ENCODE measurements around the gene C9orf152. TPM values are rescaled to one million over a fixed set of nuclear protein-coding genes. Genes with fewer than 3 reads are reported as not detected.
A peak's percentile ranks its signal among the peaks of the same experiment; 100 is the strongest.

The C9orf152 gene
- polyA plus RNA-seq, 1 donor (not counting 4 experiments of a cell fraction or from before 2014, with no cell fraction given) = not detected

DNA sequence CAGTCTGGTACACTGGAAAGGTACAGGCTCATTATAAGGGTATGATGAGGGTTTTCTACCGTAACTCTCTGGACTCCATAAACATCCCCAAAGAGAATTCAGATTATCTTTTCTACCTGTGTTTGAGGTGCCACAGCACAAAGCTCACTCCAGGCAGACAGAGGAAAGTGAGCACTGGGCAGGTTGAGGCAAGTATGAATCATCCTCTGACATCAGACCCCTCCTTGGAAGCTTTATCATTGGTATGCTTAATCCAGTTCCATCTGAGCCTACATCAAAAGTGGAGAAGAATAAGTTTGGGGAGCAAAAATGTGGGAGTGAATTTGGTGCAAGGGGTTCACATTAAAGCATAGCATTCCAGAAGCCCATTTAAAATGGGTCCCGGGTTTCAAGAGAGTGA is 21.7 kb downstream of the C9orf152 start:
- Histone ChIP-seq H3K4me3 (ENCODE audit: control insufficient read depth in 2 of 3, extremely low read depth in 1 of 3, insufficient read depth in 2 of 3, low read depth in 1 of 3, low read length in 3 of 3) (peak overlapping the region in 2 of 3 experiments; percentile 4 to 28), H3K4me2 (ENCODE audit: control insufficient read depth, extremely low read depth, insufficient read depth, low read depth, low read length) (peak overlapping the region; percentile 39), H3K79me2 (ENCODE audit: control insufficient read depth, insufficient read depth, low read length) (no peaks in the 10 kb centered on the region), H3K4me1 (ENCODE audit: control insufficient read depth, extremely low read depth, insufficient read depth, low read length) (peaks cover 13% of the 10 kb centered on the region), H3K9me1 (ENCODE audit: control insufficient read depth, extremely low read depth, insufficient read depth, low read length) (peaks cover 2% of the 10 kb centered on the region), H3K27ac (ENCODE audit: control insufficient read depth, insufficient read depth, low read length) (no peak overlapping the region), H2AFZ (ENCODE audit: control insufficient read depth, low read length) (no peak overlapping the region), H3K9me3 (ENCODE audit: control insufficient read depth, low read depth, low read length) (no peaks in the 10 kb centered on the region), H4K20me1 (ENCODE audit: control insufficient read depth, extremely low read depth, insufficient read depth, low read length) (no peaks in the 10 kb centered on the region), H3K9ac (ENCODE audit: control insufficient read depth, extremely low read depth, insufficient read depth, low read length) (no peak overlapping the region), H3K36me3 (ENCODE audit: control insufficient read depth in 2 of 2, extremely low read depth in 1 of 2, insufficient read depth in 2 of 2, low read length in 2 of 2) (no peaks in the 10 kb centered on the region), H3K27me3 (ENCODE audit: control insufficient read depth, extremely low read depth, insufficient read depth, low read length) (no peaks in the 10 kb centered on the region)
- FAIRE-seq = peak; percentile 90
- no peak for DNase-seq (ENCODE audit: low read depth, low spot score)
- no peak for TF ChIP-seq EZH2 (IDR thresholded peaks at IDR 0.05; ENCODE audit: low read length)
- TF ChIP-seq CTCF (optimal IDR thresholded peaks at IDR 0.05 in 1 of 3, IDR thresholded peaks at IDR 0.05 in 1 of 3, conservative IDR thresholded peaks at IDR 0.05 in 1 of 3; ENCODE audit: extremely low read depth in 1 of 3, insufficient read depth in 2 of 3, low read length in 3 of 3) = no peak
- dilution Hi-C loops (cut with MboI; ENCODE audit: extremely low pct_ligation_motif_present, low sequenced_read_pairs) = no loop called here

DNA sequence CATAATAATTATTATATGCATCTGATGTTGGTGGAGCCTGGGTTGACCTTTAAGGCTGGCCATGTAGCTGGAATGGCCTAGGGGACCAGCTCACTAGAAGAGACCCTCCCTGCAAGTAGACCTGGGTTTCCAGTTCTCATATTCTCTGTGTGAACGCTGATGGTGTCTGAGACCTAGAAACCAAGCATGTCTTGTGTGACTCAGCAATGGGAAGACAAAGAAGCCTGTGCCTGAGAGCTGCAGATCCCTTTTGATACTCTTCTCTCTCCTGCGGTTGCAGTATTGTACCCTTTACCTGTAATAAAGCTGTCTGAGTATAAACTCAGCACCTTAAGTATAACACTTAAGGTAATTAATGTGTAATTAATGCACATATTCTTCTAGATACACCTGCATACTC is 22.2 kb downstream of the C9orf152 start:
- no peak overlapping the region for H2AFZ ChIP-seq (ENCODE audit: control insufficient read depth, low read length)
- no peaks in the 10 kb centered on the region for H3K9me3 ChIP-seq (ENCODE audit: control insufficient read depth, low read depth, low read length)
- H3K9ac ChIP-seq (ENCODE audit: control insufficient read depth, extremely low read depth, insufficient read depth, low read length) = no peak overlapping the region
- dilution Hi-C loops (cut with MboI; ENCODE audit: extremely low pct_ligation_motif_present, low sequenced_read_pairs) = no loop called here
- no peak for DNase-seq (ENCODE audit: low read depth, low spot score)
- peak overlapping the region; percentile 39 for H3K4me2 ChIP-seq (ENCODE audit: control insufficient read depth, extremely low read depth, insufficient read depth, low read depth, low read length)
- no peaks in the 10 kb centered on the region for H3K36me3 ChIP-seq (ENCODE audit: control insufficient read depth in 2 of 2, extremely low read depth in 1 of 2, insufficient read depth in 2 of 2, low read length in 2 of 2)
- TF ChIP-seq EZH2 (IDR thresholded peaks at IDR 0.05; ENCODE audit: low read length) (no peak), CTCF (optimal IDR thresholded peaks at IDR 0.05 in 1 of 3, IDR thresholded peaks at IDR 0.05 in 1 of 3, conservative IDR thresholded peaks at IDR 0.05 in 1 of 3; ENCODE audit: extremely low read depth in 1 of 3, insufficient read depth in 2 of 3, low read length in 3 of 3) (no peak)
- H3K79me2 ChIP-seq (ENCODE audit: control insufficient read depth, insufficient read depth, low read length) = no peaks in the 10 kb centered on the region
- peak overlapping the region in 2 of 3 experiments; percentile 4 to 28 for H3K4me3 ChIP-seq (ENCODE audit: control insufficient read depth in 2 of 3, extremely low read depth in 1 of 3, insufficient read depth in 2 of 3, low read depth in 1 of 3, low read length in 3 of 3)
- peaks cover 16% of the 10 kb centered on the region for H3K4me1 ChIP-seq (ENCODE audit: control insufficient read depth, extremely low read depth, insufficient read depth, low read length)
- no peak overlapping the region for H3K27ac ChIP-seq (ENCODE audit: control insufficient read depth, insufficient read depth, low read length)
- FAIRE-seq = peak; percentile 36
- no peaks in the 10 kb centered on the region for H4K20me1 ChIP-seq (ENCODE audit: control insufficient read depth, extremely low read depth, insufficient read depth, low read length)
- H3K27me3 ChIP-seq (ENCODE audit: control insufficient read depth, extremely low read depth, insufficient read depth, low read length) = no peaks in the 10 kb centered on the region
- peaks cover 2% of the 10 kb centered on the region for H3K9me1 ChIP-seq (ENCODE audit: control insufficient read depth, extremely low read depth, insufficient read depth, low read length)

All from keratinocyte (primary cell).